Stimulated activated CD8-positive, alpha-beta memory T cell treated with anti-CD3 and anti-CD28 coated beads, Interleukin-4, amount 100 ng/mL, for 1 hour (primary cell): ENCODE data around the gene CACNG1.

Source experiments
- DNase-seq, 2 donors: peaks; one replicate each; pipeline ENCODE4 v3.0.0-alpha.2; 2020; ENCODE audit warnings: low read depth in 2 of 2, low spot score in 1 of 2

CACNG1 gene, protein sequence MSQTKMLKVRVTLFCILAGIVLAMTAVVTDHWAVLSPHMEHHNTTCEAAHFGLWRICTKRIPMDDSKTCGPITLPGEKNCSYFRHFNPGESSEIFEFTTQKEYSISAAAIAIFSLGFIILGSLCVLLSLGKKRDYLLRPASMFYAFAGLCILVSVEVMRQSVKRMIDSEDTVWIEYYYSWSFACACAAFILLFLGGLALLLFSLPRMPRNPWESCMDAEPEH

DNA sequence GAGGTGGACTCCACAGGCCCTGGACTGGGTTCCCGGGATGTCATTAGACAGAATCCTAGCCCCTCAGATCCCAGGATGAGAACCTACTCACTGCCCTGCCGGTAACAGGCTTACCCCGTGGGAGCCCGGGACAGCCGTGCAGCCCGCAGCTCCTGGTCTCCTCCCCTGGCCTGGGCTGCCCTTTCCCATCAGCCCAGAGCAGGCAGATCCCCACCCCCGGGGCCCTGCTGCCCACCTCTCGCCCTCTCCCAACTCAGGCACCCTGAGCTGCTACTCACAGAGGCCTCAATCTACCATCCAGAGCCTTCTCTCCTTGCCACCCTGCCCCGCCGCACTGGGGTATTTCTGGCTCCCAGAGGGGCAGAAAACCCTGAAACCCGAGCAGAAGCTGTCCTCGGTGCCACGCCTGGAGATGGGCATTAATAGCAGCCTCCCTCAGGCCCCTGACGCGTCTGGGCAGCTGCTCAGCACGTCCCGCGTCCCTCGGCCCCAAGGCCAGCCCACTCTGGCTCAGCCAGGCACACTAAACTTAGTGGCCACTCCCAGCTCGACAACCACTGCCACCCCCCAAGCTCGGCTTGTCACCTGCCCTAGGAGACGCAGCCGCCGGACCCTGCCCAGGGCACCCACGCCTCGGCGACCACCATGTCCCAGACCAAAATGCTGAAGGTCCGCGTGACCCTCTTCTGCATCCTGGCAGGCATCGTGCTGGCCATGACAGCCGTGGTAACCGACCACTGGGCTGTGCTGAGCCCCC is at the start of gene CACNG1:
TSS of gene CACNG1 (plus strand) at position 539 of the 757 bp plus-strand sequence. CDS start at position 646, 107 bp downstream.
- DNase-seq, result no peak

DNA sequence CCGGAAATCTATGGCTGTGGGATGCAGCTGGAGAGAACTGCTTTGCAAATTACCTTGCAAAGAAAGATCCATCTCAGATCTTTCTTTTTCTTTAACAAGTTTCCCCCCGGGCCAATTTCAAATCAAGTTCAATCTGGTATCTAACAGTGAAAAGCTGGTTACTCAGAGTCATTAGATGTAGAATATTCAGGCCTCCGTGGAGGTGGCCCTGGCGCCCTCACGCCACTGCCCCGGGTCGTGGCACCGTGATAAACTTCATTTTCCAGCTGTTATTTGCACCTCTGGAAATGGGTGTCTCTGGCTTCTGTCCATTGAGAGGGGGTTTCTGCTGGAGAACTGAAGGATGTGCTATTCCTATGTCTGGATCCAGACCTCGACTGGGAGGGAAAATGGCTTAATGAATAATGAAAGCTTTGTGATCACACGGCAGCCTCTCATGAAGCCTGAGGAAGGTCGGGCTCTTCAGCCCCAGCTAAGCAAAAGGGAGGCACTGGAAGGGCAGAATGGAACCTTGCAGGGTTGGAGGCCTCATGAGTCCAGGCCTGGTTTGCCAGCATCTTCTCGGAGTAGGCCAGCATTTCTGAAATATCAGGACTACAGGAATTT is 49.3 kb upstream of the CACNG1 start:
- no peak for DNase-seq

DNA sequence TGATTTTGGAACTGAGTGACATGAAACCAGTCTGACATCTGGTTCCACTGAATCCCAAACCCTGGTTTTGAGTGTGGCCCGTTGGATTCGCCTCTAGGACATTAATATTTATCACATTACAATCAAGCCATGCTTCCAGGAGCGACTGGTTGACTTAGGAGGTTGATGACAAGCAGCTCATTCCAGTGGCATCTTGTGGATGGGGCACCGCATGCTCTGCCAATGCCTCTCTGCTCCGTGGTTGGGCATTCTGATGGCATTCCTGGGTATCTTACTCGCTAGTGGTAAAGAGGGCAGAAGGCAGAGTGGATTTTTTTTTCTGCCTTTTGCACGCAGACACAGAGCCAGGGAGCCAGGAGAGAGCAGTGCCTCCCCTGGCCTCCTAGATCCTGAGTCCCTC is 48.4 kb upstream of the CACNG1 start:
- DNase-seq, result no peak

DNA sequence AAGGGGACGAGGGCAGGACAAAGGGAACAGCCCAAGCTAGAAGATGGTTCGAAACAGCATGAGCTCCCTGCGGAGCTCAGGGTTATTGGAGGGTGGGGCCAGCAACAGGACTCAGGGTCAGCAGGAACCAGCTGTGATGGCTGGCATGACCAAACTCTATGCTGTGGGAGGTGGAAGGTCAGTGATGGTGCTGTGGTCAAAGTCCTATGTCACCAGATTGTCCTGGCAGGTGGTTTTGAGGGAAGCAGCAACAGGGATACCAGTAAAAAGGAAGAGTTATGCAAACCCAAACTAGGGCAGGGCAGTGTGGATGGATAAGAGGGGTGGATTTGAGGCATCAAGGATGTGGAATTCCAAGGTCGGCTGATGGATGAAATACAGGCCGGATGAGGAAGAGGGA is 47.4 kb upstream of the CACNG1 start:
- no peak for DNase-seq

DNA sequence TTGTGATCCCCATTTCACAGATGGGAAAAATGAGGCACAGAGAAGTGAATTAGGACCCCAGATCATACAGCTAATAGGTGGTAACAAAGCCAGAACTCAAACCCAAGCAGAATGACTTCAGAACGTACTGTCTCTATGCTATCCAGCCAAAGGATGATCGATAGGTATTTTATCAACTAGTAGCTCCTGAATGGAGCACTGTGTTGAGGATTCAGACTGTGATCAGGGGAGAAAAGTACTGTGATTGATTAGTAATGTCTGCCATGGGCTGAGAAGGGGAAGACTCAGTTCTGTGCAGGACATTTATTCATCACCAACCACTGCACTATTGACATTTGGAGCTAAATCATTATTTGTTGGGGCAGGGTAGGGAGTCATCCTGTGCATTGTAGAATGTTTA is 41.1 kb upstream of the CACNG1 start:
- no peak for DNase-seq

DNA sequence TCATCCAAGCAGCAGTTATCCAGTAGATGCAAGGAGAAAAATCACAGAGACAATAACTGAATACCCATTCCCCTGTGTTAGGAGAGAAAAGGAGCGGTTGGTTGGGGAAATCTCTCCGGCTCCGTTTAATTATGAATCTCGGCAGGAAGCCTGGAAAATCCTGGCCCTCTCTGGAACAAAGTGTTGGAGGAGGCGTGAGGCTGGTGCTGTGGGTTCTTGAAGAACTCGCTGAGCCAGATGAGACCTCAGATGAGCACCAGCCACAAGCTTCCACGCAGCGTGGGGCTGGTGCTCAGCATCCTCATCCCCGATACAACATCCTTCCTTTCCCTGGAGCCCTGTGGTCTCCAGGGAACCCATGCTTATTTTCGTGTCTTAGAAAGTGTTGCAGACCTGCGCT is 40.2 kb upstream of the CACNG1 start:
- no peak for DNase-seq

DNA sequence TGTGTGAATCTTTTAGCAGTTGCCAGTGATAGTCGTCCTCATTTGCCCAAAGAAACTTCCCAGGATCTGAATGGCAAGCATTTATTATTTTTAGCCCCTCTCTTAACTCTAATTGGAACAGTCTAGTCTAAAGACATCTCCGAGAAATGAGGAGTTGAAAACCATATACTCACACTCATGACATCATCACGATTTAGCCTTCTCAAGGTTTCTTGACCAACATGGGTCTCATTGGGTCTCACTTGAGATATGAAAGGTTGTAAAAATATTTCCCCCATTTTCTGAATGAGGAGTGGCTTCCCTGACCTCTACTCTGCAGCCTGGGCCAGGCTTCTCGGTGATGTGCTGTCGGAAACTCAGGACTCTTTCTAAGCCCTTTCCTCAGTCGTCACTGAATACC is 37.1 kb upstream of the CACNG1 start:
- no peak for DNase-seq

DNA sequence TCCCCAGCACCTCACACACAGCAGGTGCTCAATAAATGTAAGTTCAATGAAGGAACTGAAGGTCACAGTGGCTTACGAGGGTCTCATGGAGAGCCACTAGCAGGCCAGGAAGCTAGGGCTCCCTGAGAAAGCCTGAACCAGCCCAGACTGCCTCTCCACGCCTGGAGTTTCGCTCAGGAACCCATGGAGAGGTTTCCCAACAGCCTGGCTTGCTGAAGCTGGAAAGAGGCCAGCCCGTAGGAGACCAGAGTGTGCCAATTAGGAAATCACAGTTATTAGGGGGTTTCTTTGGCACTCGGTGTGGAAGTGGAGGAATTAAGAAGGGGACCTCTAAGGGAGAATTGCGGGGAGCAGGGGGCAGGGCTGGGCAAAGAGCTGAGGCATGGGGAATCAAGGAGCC is 36.3 kb upstream of the CACNG1 start:
- no peak for DNase-seq

DNA sequence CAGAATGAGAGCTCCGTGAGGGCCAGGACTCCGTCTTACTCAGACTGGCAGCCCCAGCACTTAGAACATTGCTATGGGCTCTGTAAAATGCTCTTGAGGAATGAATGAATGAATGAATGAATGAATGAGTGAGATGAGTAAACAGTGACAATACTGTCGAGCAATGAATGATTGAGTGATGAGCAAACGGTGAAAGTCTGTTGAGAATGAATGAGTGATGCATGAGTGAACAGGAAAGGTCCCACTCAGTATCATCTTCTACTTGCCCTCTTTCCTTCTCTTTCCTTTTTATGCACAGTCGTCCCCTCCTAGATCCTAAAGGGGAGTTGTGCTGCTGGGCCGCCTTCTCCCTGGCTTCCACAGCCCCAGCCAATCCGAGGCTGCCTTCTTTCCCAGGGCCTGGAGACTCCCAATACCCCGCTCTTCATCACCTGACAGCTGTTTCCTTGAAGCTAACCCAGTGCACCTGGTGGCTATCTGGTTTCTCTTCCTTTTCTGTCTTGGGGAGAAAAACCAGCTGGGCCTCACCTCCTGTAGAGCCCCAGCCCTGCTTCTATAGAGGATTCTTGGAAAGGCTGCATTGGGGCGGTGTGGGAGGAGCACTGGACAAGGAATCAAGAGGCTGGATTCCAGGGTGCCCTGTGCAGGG is 32.7 kb upstream of the CACNG1 start:
- DNase-seq, result no peak

DNA sequence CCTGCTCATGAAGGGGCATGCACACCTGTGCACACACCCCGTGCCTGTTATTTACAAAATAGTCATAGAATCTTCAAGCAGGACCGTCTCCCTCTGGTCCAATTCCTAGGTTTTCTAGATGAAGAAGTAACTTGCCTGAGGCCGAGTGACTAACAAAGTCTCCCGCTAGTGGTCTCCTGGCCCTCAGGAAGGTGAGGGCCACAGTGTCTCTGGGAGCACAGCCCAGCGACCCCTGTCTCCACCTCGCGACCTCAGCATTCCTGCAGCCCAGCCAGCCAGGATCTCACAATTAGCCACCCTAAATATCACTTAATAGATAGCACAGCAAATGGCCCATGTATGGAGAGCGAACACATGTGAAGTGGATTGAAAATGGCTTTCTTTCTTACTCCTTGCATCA is 30.5 kb upstream of the CACNG1 start:
- DNase-seq, result no peak

DNA sequence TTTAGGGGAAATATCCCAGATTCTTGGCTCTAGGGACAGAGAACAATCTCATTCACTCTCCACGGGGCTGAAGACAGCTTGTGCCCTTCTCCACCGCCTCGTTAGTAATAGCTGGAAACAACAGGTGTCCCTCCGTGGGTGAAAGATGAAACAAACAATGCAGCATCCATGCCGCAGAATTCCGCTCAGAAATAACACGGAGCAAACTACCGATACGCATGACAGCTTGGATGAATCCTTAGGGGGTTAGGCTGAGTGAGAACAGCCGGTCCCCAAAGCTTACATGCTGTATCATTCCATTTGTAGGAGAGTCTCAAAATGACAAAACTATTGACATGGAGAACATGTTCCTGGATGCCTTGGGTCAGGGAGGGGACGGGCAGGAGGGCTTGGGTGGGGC is 29.4 kb upstream of the CACNG1 start:
- DNase-seq, result no peak

DNA sequence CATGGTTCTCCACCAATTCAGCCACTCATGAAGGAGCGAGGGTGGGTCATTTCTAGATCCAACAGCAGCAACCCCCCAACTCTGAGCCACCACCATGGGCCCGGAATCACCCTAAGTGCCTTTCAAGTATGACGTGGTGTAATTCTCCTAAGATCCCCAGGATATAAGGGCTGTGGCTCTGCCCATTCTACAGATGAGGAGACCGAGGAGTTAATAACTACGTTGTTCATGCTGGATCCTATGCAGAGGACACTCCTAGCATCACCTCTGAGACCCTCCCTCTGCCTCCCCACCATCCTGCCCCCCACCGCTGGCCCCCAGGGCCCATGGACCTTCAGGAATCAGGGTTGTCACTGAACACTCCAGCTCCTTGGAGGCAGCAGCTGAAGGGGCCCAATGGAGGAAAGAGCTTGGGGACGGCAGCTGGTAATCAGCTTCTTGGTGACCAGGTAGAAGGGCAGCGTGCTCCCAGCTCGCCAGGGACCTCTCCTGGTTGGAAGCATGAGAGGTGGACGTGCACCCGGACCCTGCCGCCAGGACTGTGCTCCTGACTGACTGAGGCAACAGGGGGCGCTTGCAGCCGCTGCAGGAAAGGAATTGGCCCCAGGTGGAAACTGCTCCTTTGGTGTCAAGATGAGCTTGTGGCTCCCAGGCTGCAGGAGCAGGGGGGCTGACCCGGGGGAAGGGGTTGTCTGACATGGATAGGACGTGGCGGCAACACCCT is 28.2 kb upstream of the CACNG1 start:
- no peak for DNase-seq

DNA sequence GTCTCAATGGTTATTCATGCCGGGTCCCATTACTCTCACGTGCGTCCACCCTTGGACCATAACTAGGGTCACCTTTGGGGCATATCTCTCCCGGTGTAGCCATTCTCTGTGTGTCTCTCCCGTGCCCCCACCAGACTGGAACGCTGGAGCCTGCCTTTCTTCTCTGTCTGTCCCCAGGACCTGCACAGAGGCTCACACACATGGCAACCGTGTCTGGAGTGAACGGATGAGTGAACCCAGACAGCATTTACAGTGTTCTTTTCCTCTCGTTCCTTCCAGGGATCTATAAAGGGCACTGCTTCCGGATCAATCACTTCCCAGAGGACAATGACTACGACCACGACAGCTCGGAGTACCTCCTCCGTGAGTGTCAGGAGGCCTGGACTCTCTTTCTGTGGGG is 26.4 kb upstream of the CACNG1 start:
- no peak for DNase-seq

DNA sequence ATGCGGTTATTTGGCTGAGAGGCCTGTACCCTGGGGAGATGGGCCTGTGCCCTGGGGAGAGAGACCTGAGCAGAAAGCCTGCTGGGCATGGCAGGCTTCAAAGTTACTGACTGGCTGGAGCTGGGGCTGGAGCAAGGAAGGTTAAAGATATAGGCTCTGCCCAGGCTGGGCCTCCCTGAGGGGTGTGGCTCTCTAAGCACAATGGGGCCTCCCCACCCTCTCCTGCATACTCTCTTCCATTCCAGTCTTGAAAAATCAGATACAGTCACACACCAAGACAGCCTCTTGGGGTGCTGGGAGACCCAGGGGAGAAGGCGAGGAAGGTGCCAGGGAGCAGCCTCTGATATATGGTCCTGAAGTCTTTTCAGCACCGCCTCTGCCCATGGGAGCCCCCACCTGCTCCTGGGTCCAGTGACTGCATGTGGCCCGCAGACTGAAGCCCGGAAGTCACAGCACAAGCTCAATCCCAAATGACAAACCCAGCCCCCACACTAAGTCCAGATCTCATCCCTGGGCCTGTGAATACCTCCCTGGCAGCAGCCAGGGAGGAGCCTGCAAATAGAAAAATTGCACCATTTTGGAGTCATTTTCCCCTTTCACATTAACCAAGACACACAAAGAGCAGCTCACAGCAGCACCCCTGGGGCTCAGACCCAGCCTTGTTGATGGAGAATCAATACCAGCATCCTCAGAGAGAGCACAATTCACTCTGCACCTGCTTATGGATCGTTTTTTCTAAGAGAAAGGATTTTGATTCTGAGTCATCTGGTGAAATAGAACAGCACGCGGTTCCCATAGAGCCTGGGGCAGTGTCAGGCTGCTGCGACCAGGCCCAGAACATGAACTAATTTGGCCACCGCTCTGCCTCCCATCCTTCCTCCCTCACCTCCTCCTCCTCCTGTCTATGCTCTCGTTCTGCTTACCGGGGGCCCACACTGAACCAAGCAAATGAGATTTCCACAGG is 25.6 kb upstream of the CACNG1 start:
- no peak for DNase-seq

DNA sequence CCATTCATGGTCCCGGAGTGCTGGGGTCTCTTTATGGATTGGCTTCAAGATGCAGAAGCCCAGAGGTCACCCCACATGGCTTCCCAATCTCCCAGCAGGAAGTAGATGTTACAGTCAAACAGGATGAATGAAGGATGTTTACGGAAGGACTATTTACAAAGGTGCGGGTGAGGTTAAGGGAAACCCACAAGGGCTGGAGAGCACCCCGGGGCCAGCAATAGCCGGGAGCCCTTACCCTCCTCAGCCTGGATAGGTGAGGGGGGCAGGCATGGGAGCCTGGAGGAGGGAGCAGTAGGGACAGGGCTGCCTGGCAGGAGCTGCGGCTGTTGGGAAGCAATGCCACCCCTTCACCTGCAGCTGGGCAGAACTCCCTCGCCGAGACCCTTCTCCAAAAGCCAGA is 24.5 kb upstream of the CACNG1 start:
- DNase-seq, result no peak

DNA sequence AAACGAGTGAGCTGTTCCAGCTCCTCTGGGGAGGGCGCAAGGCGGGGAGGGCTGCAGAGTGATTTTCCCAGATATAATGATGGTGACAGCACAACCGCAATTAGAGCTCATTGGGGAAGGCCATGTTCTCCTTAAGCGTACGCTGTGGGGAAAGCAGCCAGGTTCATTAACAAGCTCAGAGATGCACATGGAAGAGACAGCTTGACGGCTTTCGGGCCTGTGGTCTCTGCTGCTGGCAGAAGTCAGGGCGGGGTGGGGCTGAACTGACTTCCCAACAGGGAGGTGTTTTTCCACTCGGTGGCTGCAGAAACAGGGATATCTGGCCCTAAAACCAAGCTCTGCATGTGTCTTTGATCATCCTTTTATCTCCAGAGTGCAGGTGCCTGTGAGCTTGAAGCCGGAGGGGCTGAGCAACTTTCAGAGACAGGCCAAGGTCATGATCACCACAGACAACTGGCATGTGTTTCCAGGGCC is 24.0 kb upstream of the CACNG1 start:
- DNase-seq, result no peak

DNA sequence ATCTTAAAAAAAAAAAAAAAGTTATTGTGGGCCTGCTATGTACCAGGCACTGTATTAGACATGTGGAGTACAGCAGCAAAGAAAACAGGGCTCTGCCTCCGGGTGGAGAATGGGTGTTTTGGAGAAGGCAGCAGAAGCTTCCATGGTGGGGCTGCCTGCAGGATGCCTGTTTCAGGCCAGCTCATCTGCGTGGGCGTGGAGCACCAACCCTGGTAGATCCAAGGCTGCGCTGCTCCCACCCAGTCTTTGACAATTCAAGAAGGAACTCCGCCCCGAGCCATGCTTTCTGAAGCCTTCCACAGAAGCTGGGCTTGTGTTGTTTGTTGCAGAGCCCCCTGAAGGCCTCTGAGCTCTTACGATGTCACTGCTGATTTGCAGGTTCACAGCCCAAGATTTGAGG is 23.2 kb upstream of the CACNG1 start:
- no peak for DNase-seq

DNA sequence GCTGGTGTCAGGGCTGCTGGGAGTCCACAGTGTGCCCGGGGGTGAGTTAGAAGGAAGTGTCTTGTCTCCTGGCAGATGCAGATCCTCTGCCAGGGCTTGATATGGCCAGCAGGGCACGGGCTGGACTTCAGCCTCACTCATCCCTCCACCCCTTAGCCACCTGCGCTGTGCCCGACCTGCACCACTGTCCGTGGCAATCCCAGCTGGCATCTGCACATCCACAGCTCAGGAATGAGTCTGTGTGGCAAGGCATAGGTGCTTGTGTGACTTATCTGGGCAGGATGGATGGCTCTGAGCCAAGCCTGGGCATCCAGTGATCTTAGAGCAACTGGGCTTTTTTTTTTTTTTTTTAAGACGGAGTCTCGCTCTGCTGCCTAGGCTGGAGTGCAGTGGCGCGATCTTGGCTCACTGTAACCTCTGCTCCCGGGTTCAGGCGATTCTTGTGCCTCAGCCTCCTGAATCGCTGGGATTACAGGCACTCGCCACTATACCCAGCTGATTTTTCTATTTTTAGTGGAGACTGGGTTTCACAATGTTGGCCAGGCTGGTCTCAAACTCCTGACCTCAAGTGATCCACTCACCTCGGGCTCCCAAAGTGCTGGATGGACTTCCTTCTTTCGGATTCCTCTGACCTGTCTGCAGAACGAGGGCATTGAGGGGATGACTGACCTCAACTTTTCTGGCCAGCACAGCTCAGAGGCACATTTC is 22.5 kb upstream of the CACNG1 start:
- no peak for DNase-seq

DNA sequence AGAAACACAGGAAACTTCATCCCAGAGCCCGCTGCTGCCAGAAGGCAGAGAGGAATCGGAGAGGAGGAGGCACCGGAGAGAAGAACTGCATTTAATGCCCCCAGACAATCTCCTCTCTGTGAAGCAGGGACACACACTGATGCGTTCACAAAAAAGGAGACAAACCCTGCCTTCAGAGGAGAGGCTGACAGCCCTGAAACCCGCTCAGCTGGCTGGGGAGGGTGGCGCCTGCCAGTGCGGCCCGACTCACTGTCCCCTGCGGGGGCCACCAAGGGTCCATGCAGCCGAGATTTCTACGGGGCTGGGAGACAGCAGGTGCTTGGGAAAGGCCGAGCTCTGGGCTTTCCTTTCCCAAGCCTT is 21.9 kb upstream of the CACNG1 start:
- no peak for DNase-seq

DNA sequence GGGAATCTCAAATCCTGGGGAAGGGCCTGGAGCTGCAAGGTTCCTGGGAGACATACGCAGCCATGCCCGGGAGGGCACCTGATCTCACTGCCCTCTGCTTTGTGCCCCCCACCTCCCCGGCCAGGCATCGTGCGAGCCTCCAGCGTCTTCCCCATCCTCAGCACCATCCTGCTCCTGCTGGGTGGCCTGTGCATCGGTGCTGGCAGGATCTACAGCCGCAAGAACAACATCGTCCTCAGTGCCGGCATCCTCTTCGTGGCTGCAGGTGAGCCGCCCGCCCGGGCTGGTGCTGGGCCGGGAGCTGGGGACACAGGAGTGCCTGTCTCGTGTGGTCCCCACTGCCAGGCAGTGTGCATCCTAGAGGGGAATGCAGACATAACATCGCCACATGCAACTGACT is 19.6 kb upstream of the CACNG1 start:
- no peak for DNase-seq
